Measurements from ENCODE around the gene LAIR1.
A peak's percentile ranks its signal among the peaks of the same experiment; 100 is the strongest.
"Not testable (repeated sequence)": the region's sequence is repeated elsewhere in the genome, so short reads cannot be mapped to it uniquely, and the experiment has no call there.

LAIR1 gene

DNA sequence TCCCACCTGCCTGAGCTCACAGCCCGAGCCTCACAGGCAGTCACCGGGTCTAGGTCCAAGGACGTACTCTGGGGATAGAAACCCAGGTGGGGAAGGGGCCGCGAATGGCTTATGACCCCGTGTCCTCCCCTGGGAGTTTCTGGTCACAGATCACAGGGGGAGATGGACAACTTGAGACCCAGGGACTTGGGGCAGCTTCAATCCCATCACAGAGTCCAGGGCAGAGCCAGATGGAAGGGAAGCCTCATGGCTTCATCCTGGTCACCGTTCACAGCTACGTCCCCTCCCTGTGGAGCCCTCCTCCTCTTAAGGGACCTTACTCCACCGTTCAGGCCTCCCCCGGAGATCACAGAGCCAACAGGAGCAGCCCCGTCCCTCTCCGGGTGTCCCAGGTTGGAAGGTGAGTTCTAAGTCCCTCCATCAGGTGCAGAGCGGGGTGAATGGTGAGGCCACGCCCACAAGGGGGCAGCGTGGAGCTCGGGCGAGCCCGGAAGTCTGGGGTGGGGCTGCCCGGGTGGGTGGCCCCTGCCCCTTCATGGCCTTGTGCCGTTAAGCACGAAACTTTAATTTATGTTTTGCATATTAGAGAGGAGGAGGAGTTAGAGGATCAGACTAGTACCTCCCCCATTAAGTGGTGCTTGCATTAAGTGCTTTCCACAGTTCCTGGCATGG lies 5.4 kb downstream of the LAIR1 start:
- not testable (repeated sequence) for H3K36me3 ChIP-seq (ENCODE audit: control insufficient read depth, insufficient read depth, low read length); H2BK15ac ChIP-seq (replicated peaks; ENCODE audit: low read depth); H3K79me1 ChIP-seq (ENCODE audit: low read length); H3K4me2 ChIP-seq (ENCODE audit: low read length); H2BK5ac ChIP-seq (ENCODE audit: low read length); H3K4me3 ChIP-seq (ENCODE audit: low read length); H4K5ac ChIP-seq (ENCODE audit: low read length); H3K23ac ChIP-seq (ENCODE audit: low read length); H3K56ac ChIP-seq (ENCODE audit: low read length); H3K79me2 ChIP-seq (ENCODE audit: control insufficient read depth, insufficient read depth, low read length); H3K27me3 ChIP-seq (ENCODE audit: insufficient read depth, low read length, poor library complexity); H3K27ac ChIP-seq (ENCODE audit: low read depth, low read length); H3K4ac ChIP-seq (ENCODE audit: low read depth, low read length); H2BK120ac ChIP-seq (ENCODE audit: low read depth, low read length); H3K4me1 ChIP-seq (ENCODE audit: control insufficient read depth, low read depth, low read length); H3K9ac ChIP-seq (ENCODE audit: low read length); H3K18ac ChIP-seq (ENCODE audit: low read length); H2AK5ac ChIP-seq (ENCODE audit: low read length); DNase-seq; H4K8ac ChIP-seq (ENCODE audit: low read depth, low read length)
- WGBS (ENCODE audit: extremely low coverage, insufficient coverage, low lambda C conversion rate) = no CpG with 5 or more reads among the region's 21 CpGs

DNA sequence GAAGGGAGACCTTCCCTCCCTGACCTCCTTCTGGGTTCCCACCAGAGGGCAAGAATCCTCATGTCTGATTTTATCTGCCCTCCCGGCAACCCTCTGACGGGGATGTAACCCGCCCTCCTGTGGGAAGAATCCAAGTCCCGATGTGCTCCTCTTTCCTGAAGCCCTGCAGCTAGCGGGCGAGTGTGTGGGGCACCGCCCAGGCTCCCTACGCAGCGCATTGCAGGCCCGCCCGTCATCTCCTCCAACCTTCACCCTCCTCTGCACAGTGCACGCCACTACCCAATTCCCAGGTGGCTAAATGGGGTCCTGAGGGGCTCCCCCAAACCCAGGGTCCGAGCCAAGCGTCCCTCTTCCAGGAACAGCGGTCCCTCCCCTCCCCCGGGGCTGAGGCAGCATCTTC lies 7.3 kb downstream of the LAIR1 start:
- Histone ChIP-seq H3K23ac (ENCODE audit: low read length) (no peak overlapping the region), H3K9ac (ENCODE audit: low read length) (no peak overlapping the region), H3K79me1 (ENCODE audit: low read length) (no peaks in the 10 kb centered on the region), H2AK5ac (ENCODE audit: low read length) (no peak overlapping the region), H2BK120ac (ENCODE audit: low read depth, low read length) (no peak overlapping the region), H2BK15ac (replicated peaks; ENCODE audit: low read depth) (no peak overlapping the region), H4K5ac (ENCODE audit: low read length) (no peak overlapping the region), H3K18ac (ENCODE audit: low read length) (no peak overlapping the region), H3K27me3 (ENCODE audit: insufficient read depth, low read length, poor library complexity) (no peaks in the 10 kb centered on the region), H3K56ac (ENCODE audit: low read length) (no peak overlapping the region), H4K8ac (ENCODE audit: low read depth, low read length) (no peak overlapping the region), H3K4me2 (ENCODE audit: low read length) (no peak overlapping the region), H3K79me2 (ENCODE audit: control insufficient read depth, insufficient read depth, low read length) (no peaks in the 10 kb centered on the region), H3K4me1 (ENCODE audit: control insufficient read depth, low read depth, low read length) (no peaks in the 10 kb centered on the region), H3K27ac (ENCODE audit: low read depth, low read length) (no peak overlapping the region), H3K36me3 (ENCODE audit: control insufficient read depth, insufficient read depth, low read length) (no peaks in the 10 kb centered on the region), H3K4ac (ENCODE audit: low read depth, low read length) (no peak overlapping the region), H3K4me3 (ENCODE audit: low read length) (no peak overlapping the region), H2BK5ac (ENCODE audit: low read length) (no peak overlapping the region)
- no CpG with 5 or more reads among the region's 16 CpGs for WGBS (ENCODE audit: extremely low coverage, insufficient coverage, low lambda C conversion rate)
- DNase-seq = peak; percentile 7

DNA sequence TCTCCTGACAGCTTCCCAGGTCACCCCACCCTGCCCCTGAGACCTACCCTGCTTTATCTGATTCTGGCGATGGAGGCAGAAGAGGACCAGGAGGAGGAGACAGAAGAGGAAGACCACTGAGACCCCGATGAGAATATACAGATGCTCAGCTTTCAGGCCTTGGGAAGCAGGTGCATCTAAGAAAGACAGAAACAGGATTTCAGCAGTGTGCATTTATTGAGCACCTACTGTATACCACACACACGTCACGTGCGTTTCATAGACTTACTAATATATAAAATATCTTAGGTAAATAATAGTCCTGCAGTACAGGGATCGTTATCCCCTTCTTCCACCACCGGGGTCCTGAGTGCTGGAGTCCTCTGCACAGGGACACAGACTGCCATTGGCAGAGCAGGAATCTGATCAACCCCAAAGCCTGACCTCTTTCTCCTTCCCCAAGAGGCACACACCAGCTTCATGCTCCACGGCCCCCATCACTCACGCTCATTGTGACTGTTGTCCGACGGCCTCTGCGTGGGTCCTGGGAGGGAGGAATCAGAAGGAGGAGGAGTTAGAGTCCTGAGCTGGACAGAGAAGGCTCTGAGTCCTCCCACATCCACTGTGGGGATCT lies 8.2 kb downstream of the LAIR1 start:
- H2BK120ac ChIP-seq (ENCODE audit: low read depth, low read length) = no peak overlapping the region
- H3K4ac ChIP-seq (ENCODE audit: low read depth, low read length) = no peak overlapping the region
- H2AK5ac ChIP-seq (ENCODE audit: low read length) = no peak overlapping the region
- H2BK5ac ChIP-seq (ENCODE audit: low read length) = no peak overlapping the region
- no peak overlapping the region for H3K56ac ChIP-seq (ENCODE audit: low read length)
- H3K9ac ChIP-seq (ENCODE audit: low read length) = no peak overlapping the region
- no peak overlapping the region for H3K18ac ChIP-seq (ENCODE audit: low read length)
- H3K4me1 ChIP-seq (ENCODE audit: control insufficient read depth, low read depth, low read length) = no peaks in the 10 kb centered on the region
- H4K5ac ChIP-seq (ENCODE audit: low read length) = no peak overlapping the region
- DNase-seq = no peak
- H3K27ac ChIP-seq (ENCODE audit: low read depth, low read length) = no peak overlapping the region
- no peaks in the 10 kb centered on the region for H3K36me3 ChIP-seq (ENCODE audit: control insufficient read depth, insufficient read depth, low read length)
- no peak overlapping the region for H3K4me3 ChIP-seq (ENCODE audit: low read length)
- no peaks in the 10 kb centered on the region for H3K79me1 ChIP-seq (ENCODE audit: low read length)
- no peak overlapping the region for H3K4me2 ChIP-seq (ENCODE audit: low read length)
- no CpG with 5 or more reads among the region's 12 CpGs for whole genome bisulfite sequencing (ENCODE audit: extremely low coverage, insufficient coverage, low lambda C conversion rate)
- no peaks in the 10 kb centered on the region for H3K79me2 ChIP-seq (ENCODE audit: control insufficient read depth, insufficient read depth, low read length)
- no peak overlapping the region for H3K23ac ChIP-seq (ENCODE audit: low read length)
- no peaks in the 10 kb centered on the region for H3K27me3 ChIP-seq (ENCODE audit: insufficient read depth, low read length, poor library complexity)
- H4K8ac ChIP-seq (ENCODE audit: low read depth, low read length) = no peak overlapping the region
- no peak overlapping the region for H2BK15ac ChIP-seq (replicated peaks; ENCODE audit: low read depth)

DNA sequence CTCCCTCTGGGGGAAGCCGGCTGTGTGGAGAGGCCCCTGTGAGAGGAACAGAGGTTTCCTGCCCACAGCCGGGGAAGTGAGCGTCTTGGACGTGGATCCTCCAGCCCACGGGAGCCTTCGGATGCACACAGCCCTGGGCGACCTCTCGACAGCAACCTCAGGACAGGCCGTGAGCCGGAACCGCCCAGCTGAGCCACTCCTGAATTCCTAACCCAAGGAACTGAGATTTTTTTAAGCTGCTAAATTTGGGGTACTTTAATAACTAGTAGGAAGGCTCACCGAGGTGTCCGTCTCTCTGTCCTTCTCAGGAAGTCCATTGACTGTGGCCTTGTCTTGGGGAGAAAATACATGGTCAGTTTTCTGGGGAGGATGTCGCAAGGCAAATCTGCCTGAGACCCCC lies 9.1 kb downstream of the LAIR1 start:
- Histone ChIP-seq H4K5ac (ENCODE audit: low read length) (no peak overlapping the region), H2AK5ac (ENCODE audit: low read length) (no peak overlapping the region), H3K27ac (ENCODE audit: low read depth, low read length) (no peak overlapping the region), H2BK120ac (ENCODE audit: low read depth, low read length) (no peak overlapping the region), H3K79me1 (ENCODE audit: low read length) (no peaks in the 10 kb centered on the region), H3K56ac (ENCODE audit: low read length) (no peak overlapping the region), H3K4me3 (ENCODE audit: low read length) (no peak overlapping the region), H3K4me2 (ENCODE audit: low read length) (no peak overlapping the region), H3K79me2 (ENCODE audit: control insufficient read depth, insufficient read depth, low read length) (no peaks in the 10 kb centered on the region), H2BK5ac (ENCODE audit: low read length) (no peak overlapping the region), H2BK15ac (replicated peaks; ENCODE audit: low read depth) (no peak overlapping the region), H4K8ac (ENCODE audit: low read depth, low read length) (no peak overlapping the region), H3K27me3 (ENCODE audit: insufficient read depth, low read length, poor library complexity) (no peaks in the 10 kb centered on the region), H3K18ac (ENCODE audit: low read length) (no peak overlapping the region), H3K23ac (ENCODE audit: low read length) (no peak overlapping the region), H3K36me3 (ENCODE audit: control insufficient read depth, insufficient read depth, low read length) (no peaks in the 10 kb centered on the region), H3K4me1 (ENCODE audit: control insufficient read depth, low read depth, low read length) (no peaks in the 10 kb centered on the region), H3K4ac (ENCODE audit: low read depth, low read length) (no peak overlapping the region), H3K9ac (ENCODE audit: low read length) (no peak overlapping the region)
- no peak for DNase-seq
- no CpG with 5 or more reads among the region's 14 CpGs for whole genome bisulfite sequencing (ENCODE audit: extremely low coverage, insufficient coverage, low lambda C conversion rate)

DNA sequence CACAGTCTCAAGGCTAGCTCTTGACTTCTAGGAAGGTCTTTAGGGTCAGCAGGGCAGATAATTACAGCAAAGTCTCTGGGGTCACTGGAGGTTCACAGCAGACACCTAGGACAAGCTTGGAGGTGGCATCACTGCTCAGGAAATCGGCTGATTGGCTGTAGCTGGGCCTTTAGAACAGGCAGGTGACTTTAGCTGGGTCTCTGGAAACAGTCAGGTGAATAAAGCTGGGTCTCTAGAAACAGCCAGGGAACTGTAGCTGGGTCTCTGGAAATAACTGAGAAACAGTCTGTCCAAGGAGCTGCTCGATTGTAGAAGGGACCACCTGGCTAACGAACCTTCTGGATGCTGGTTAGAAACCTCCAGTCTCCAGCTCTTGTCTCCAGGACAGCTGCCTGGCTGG lies 10.0 kb downstream of the LAIR1 start:
- Histone ChIP-seq H3K36me3 (ENCODE audit: control insufficient read depth, insufficient read depth, low read length) (no peaks in the 10 kb centered on the region), H3K4me1 (ENCODE audit: control insufficient read depth, low read depth, low read length) (no peaks in the 10 kb centered on the region), H3K18ac (ENCODE audit: low read length) (no peak overlapping the region), H2AK5ac (ENCODE audit: low read length) (no peak overlapping the region), H3K79me1 (ENCODE audit: low read length) (no peaks in the 10 kb centered on the region), H3K56ac (ENCODE audit: low read length) (no peak overlapping the region), H2BK120ac (ENCODE audit: low read depth, low read length) (no peak overlapping the region), H3K9ac (ENCODE audit: low read length) (no peak overlapping the region), H3K23ac (ENCODE audit: low read length) (no peak overlapping the region), H4K5ac (ENCODE audit: low read length) (no peak overlapping the region), H3K27ac (ENCODE audit: low read depth, low read length) (no peak overlapping the region), H3K79me2 (ENCODE audit: control insufficient read depth, insufficient read depth, low read length) (no peaks in the 10 kb centered on the region), H2BK5ac (ENCODE audit: low read length) (no peak overlapping the region), H4K8ac (ENCODE audit: low read depth, low read length) (no peak overlapping the region), H3K27me3 (ENCODE audit: insufficient read depth, low read length, poor library complexity) (no peaks in the 10 kb centered on the region), H3K4ac (ENCODE audit: low read depth, low read length) (no peak overlapping the region), H2BK15ac (replicated peaks; ENCODE audit: low read depth) (no peak overlapping the region), H3K4me2 (ENCODE audit: low read length) (no peak overlapping the region), H3K4me3 (ENCODE audit: low read length) (no peak overlapping the region)
- no peak for DNase-seq
- WGBS (ENCODE audit: extremely low coverage, insufficient coverage, low lambda C conversion rate) = no CpG with 5 or more reads among the region's 3 CpGs

DNA sequence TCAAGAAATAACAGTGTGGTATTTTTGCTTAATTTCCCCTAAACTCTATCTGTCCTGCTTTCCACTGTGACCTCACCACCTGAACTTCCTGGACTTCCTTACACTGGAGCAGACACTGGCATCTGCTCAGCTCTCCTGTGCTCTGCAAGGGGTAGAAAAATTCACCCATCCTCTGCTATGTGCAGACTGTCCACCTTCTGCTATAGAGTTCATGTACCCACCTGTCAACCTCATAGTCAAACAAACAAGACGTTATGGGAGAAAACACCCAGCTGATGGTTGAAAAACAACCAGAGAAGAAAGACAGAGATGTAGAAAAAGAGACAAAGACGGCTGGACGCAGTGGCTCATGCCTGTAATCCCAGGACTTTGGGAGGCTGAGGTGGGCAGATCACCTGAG lies 12.2 kb downstream of the LAIR1 start:
- no CpG with 5 or more reads among the region's 3 CpGs for WGBS (ENCODE audit: extremely low coverage, insufficient coverage, low lambda C conversion rate)
- H2BK15ac ChIP-seq (replicated peaks; ENCODE audit: low read depth) = no peak overlapping the region
- no peak overlapping the region for H4K8ac ChIP-seq (ENCODE audit: low read depth, low read length)

More for the DNA sequence above, 12.2 kb downstream of the LAIR1 start:
- H3K4ac ChIP-seq (ENCODE audit: low read depth, low read length) = no peak overlapping the region
- no peaks in the 10 kb centered on the region for H3K27me3 ChIP-seq (ENCODE audit: insufficient read depth, low read length, poor library complexity)
- no peak overlapping the region for H3K9ac ChIP-seq (ENCODE audit: low read length)
- no peak overlapping the region for H3K4me2 ChIP-seq (ENCODE audit: low read length)
- no peak overlapping the region for H2BK5ac ChIP-seq (ENCODE audit: low read length)
- no peak overlapping the region for H3K23ac ChIP-seq (ENCODE audit: low read length)
- H3K79me1 ChIP-seq (ENCODE audit: low read length) = no peaks in the 10 kb centered on the region
- no peaks in the 10 kb centered on the region for H3K4me1 ChIP-seq (ENCODE audit: control insufficient read depth, low read depth, low read length)
- H4K5ac ChIP-seq (ENCODE audit: low read length) = no peak overlapping the region
- H3K79me2 ChIP-seq (ENCODE audit: control insufficient read depth, insufficient read depth, low read length) = no peaks in the 10 kb centered on the region
- H3K56ac ChIP-seq (ENCODE audit: low read length) = no peak overlapping the region
- H2AK5ac ChIP-seq (ENCODE audit: low read length) = no peak overlapping the region
- no peak for DNase-seq
- no peaks in the 10 kb centered on the region for H3K36me3 ChIP-seq (ENCODE audit: control insufficient read depth, insufficient read depth, low read length)
- H2BK120ac ChIP-seq (ENCODE audit: low read depth, low read length) = no peak overlapping the region
- no peak overlapping the region for H3K27ac ChIP-seq (ENCODE audit: low read depth, low read length)
- no peak overlapping the region for H3K4me3 ChIP-seq (ENCODE audit: low read length)
- no peak overlapping the region for H3K18ac ChIP-seq (ENCODE audit: low read length)

Measured in mesendoderm (in vitro differentiated cells).